DMS53 treated with DMSO at 0.1 percent for 48 hours (cell line): ENCODE results near the gene TIMM8A.
"Not testable (repeated sequence)": the region's sequence is repeated elsewhere in the genome, so short reads cannot be mapped to it uniquely, and the experiment has no call there.

Experiments
- DNase-seq: peaks from one replicate; lab custom pipeline; 2025; ENCODE audit not compliant: unreplicated experiment; lab: John Stamatoyannopoulos, UW

TIMM8A gene

DNA sequence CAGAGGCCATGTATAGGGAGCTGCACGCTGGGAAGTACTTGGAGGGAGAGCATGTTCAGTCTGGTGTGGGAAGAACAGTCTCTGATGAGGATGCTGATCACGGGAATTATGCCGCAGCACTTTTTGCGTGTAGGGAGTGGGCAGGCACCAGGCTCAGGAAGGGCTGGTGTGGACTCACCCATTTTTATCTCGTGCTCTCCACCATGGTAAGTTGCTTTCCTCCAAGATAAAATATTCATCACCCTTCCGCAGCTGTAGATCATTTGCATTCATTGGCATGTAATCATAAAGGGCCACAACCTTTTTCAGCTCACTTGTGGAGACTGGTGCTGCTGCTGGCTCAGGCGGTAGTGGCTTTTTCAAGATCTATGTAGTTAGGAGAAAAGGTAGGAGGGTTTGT, 11.8 kb upstream of the TIMM8A start:
- DNase-seq, result no peak

DNA sequence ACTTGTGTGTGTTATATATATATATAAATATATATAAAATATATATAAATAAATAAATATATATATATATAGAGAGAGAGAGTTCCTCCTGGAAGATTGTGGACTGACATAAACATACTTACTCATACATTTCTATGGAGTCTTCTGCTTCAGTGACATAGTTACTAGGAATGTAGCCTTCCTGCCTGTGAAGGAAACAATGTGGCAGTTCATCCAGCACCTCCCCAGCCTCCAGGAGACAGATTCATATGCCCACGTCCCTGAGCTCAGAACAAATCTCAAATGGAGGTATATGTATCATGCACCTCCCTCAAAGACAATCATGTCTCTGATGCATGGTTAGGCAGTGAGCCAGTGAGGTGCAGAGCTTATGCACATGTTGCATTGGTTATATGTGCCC, 11.4 kb upstream of the TIMM8A start:
- DNase-seq, result no peak

DNA sequence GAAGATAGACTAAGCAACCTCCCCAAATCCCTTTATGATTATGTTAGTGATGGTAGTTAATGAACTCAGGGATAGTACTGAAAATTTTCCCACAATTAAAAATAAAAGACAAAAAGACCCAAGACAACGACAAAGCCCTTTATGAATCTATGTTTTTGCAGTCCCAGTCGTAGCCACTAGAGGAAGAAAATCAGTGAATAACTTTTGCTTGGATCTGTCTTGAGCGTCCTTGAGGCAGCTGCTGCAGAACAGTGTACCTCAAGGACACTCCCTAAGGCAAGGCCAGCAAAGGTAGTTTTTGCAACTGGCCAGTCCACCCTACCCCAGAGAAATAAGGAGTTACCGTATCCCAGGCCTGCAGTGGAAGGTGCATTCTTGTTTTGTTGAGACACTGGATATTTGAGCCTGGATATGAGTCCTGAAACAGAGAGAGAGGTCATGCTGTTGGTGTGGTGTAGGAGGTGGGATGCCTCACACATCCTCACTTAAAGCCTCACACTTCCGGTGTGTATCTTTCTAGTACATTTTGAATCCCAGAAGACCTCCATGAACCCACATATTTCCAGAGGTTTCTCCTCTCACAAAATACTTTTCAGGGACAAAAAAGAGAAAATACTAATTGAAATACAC, 8.7 kb upstream of the TIMM8A start:
- DNase-seq, result no peak

DNA sequence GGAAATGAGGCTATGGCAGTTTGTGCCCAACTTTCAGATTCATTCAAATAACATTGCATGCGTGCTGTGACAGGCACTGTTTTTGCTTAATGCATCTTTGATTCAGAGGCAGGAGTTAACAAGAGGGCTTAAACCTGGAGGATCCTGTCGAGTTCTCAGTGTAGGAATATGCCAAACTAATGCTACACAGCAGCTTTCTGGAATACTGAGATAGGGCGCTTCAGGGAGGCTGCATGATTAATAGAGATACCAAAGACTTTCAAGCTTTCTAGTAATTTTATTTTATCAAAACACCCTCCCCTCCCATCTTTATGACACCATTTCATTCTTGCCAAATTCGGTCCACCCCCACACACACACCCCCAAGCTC, 636 bp upstream of the TIMM8A start:
- no peak for DNase-seq

DNA sequence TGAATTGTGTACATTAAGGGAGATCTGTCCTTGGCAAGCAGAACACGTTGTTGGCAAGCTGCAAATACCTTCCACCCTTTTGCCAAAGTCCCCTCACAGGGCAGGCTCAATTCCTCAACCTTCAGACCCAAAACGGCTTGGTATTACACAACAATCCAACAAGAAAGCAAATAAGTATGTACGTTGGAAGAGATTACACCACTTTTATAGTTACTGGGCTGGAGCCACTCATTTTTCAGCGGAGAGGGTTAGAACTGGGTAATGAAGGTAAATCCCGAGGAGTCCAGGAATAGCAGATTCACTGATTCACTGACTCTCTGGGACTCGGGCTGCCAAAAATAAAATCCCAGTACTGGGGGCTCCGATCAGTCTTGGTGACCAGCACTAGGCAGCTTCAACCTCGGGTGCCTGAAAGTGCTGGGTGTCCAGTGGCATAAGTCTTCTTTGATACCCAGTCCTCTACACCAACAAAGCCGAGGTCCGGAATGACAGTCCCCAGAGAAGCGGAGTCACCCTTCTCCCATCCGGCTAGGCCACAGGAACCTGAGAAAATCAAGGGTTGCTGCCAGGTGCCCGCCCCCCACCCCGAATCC, 587 bp downstream of the TIMM8A start:
- no peak for DNase-seq

DNA sequence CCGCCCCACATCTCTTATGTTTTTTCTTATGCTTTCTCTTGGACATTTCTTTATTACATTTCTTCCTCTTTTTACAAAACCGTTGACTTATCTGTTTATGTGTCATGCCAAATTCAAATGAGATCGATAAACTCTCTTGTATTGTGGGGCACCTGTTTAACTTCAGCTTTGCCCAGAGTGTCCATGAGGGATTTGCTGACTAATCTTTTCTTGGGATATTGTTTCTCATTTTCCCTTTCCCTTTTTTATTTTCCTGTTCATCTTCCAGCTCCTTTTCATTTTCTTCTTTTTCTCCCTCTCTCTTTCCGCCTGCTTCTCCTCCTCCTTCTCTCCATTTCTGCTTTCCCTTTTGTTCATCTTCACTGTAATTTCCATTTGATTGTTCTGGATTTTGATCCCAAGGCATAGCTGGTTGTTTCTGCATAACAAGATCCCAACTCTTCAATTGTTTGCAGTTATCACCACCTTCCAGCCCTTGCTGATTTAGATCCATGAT, 10.7 kb downstream of the TIMM8A start:
- DNase-seq, result no peak

DNA sequence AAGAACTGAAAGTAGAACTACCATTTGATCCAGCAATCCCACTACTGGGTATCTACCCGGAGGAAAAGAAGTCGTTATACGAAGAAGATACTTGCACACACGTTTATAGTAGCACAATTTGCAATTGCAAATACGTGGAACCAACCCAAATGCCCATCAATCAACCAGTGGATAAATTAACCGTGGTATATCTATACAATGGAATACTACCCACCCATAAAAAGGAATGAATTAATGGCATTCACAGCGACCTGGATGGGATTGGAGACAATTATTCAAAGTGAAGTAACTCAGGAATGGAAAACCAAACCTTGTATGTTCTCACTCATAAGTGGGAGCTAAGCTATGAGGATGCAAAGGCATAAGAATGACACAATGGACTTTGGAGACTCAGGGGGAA, 14.2 kb downstream of the TIMM8A start:
- DNase-seq, result not testable (repeated sequence)

DNA sequence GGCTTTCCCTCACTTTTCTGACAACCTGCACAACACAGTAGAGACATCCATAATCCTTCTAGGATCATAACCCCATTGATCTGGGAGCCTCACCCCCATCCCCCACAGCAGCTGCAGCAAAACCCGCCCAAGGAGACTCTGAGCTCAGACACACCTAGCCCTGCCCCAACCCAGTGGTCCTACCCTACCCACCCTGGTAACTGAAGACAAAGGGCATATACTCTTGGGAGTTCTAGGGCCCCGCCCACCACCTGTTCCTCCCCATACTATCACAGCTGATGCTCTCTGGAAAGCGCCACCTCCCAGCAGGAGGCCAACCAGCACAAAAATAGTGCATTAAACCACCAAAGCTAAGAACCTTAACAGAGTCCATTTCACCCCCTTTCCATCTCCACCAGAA, 21.9 kb downstream of the TIMM8A start:
- not testable (repeated sequence) for DNase-seq

DNA sequence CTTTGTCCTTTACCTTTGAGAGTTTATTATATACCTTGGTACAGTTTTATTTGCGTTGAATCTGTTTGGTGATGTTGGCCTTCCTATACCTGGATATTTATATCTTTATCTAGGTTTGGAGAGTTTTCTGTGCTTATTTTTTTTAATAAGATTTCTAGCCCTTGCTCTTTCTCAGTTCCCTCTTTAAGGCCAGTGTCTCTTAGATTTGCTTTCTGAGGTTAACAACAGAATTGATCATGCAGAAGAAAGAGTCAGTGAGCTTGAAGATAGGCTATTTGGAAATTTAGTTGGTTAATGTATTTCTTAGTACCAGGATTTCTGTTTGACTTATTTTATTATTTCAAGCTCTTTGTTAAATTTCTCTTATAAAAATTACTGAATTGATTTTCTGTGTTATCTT, 44.8 kb downstream of the TIMM8A start:
- no peak for DNase-seq
